Activated T-helper 1 cell treated with anti-CD3 and anti-CD28 coated beads, Interleukin-2, amount 50 U/mL, for 16 hours (primary cell): ENCODE measurements around the gene SLC66A2.

ENCODE experiments used
- DNase-seq, 2 donors: peaks; one replicate each; pipeline ENCODE4 v3.0.0-alpha.2; 2020; ENCODE audit warnings: low read depth in 1 of 2, low spot score in 1 of 2

The SLC66A2 gene

DNA sequence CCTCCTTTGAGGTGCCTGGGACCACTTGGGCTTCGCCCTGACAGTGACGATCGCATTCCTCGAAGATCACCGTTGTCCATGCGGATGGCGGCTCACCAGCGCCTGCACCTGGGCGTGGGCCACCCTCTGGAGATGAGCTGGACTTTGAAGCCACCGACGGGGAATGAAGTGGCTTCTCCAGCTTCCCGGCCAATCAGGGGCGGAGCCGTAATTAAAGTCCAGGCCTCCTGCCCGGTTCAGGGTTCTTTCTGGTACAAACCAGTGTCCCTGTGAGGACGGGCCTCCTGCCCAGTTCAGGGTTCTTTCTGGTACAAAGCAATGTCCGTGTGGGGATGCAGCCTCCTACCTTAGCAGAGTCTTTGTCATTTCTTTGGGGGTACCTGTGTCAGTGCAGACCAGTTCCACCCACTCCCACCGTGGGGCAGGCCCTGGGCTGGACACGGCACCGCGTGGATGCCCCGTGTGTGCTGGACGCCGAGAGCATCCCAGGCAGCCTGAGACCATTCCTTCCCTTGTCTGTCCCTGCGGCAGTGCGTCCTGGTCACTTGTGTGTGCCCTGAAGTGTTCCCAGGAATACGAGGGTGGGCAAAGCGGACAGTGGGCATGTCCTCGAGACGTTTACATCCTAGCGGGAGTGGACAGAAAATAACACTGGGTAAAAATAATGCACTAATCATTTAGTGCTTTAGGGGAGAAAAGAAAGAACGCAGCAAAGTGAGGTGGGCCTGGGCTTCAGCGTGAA lies 98.7 kb downstream of the SLC66A2 start:
- no peak for DNase-seq
